HEK293 (cell line): Measurements from ENCODE around the gene TPCN2.

ENCODE experiments used
- CTCF ChIA-PET: fragments of 350-600 bp; formaldehyde crosslinking; extraction: SDS; loops from one replicate; lab custom pipeline; 2021; ENCODE audit warnings: antibody characterized with exemption; lab: Yijun Ruan, JAX
- POLR2A ChIA-PET: fragments of 300-600 bp; formaldehyde crosslinking; extraction: SDS; loops from one replicate; lab custom pipeline; 2020; ENCODE audit warnings: antibody characterized with exemption, inconsistent platforms; lab: Yijun Ruan, JAX
- H3K27ac ChIP-seq: fragments of 200-500 bp; sonication (Bioruptor generic); 2 replicates; pipeline ENCODE4 v1.5.1; 2014; ENCODE audit warnings: low read depth, low read length, control low read depth, inconsistent platforms; ENCODE audit errors: extremely low read depth
- H3K36me3 ChIP-seq, 2 experiments: fragments of 200-500 bp in 1 of 2; sonication (Bioruptor generic) in 1 of 2; 1 replicate in 1 of 2; 2 replicates in 1 of 2; pipeline ENCODE4 v1.5.1; 2014 to 2017; ENCODE audit warnings: inconsistent platforms in 2 of 2, low read length in 2 of 2; ENCODE audit not compliant: control insufficient read depth in 2 of 2, insufficient read depth in 1 of 2
- H3K4me1 ChIP-seq: fragments of 200-500 bp; sonication (Bioruptor generic); 2 replicates; pipeline ENCODE4 v1.5.1; 2014; ENCODE audit warnings: mild to moderate bottlenecking, low read length, inconsistent platforms; ENCODE audit not compliant: control insufficient read depth, insufficient read depth
- H3K4me3 ChIP-seq: 2 replicates; pipeline ENCODE4 v1.5.1; 2011; ENCODE audit warnings: low read depth, mild to moderate bottlenecking, control low read depth, low read length, moderate library complexity
- H3K9me3 ChIP-seq: fragments of 200-500 bp; sonication (Bioruptor generic); 2 replicates; pipeline ENCODE4 v1.5.1; 2014; ENCODE audit warnings: low read depth, low read length, inconsistent platforms; ENCODE audit not compliant: control insufficient read depth, insufficient read depth
- KLF8 ChIP-seq: fragments of 450-650 bp; formaldehyde crosslinking; IDR thresholded peaks from 2 replicates; pipeline ENCODE4 v1.5.1; 2016; ENCODE audit warnings: missing biosample characterization, missing genetic modification characterization
- PRDM6 ChIP-seq: fragments of 450-650 bp; formaldehyde crosslinking; IDR thresholded peaks from 2 replicates; pipeline ENCODE4 v1.5.1; 2017; ENCODE audit warnings: missing biosample characterization, missing genetic modification characterization
- ZNF2 ChIP-seq: fragments of 450-650 bp; formaldehyde crosslinking; IDR thresholded peaks from 2 replicates; pipeline ENCODE4 v1.5.1; 2016; ENCODE audit warnings: missing biosample characterization, missing genetic modification characterization
- ZNF280C ChIP-seq: fragments of 450-650 bp; formaldehyde crosslinking; IDR thresholded peaks from 2 replicates; pipeline ENCODE4 v1.5.1; 2016; ENCODE audit warnings: missing biosample characterization, missing genetic modification characterization
- ZNF558 ChIP-seq: fragments of 450-650 bp; formaldehyde crosslinking; IDR thresholded peaks from 2 replicates; pipeline ENCODE4 v1.5.1; 2016; ENCODE audit warnings: missing biosample characterization, missing genetic modification characterization
- ZNF580 ChIP-seq: fragments of 450-650 bp; formaldehyde crosslinking; IDR thresholded peaks from 2 replicates; pipeline ENCODE4 v1.5.1; 2016; ENCODE audit warnings: missing biosample characterization, missing genetic modification characterization
- ZNF623 ChIP-seq: fragments of 450-650 bp; formaldehyde crosslinking; IDR thresholded peaks from 2 replicates; pipeline ENCODE4 v1.5.1; 2016; ENCODE audit warnings: missing biosample characterization, missing genetic modification characterization
- TF ChIP-seq, protein P1 (sequence below): fragments of 450-650 bp; formaldehyde crosslinking; conservative IDR thresholded peaks from 2 replicates; pipeline ENCODE4 v1.5.1; 2016; ENCODE audit warnings: low read depth, missing biosample characterization, missing genetic modification characterization
- TF ChIP-seq, protein P2 (sequence below): fragments of 450-650 bp; formaldehyde crosslinking; IDR thresholded peaks from 2 replicates; pipeline ENCODE4 v1.5.1; 2016; ENCODE audit warnings: missing biosample characterization, missing genetic modification characterization, borderline replicate concordance

TPCN2 gene

DNA sequence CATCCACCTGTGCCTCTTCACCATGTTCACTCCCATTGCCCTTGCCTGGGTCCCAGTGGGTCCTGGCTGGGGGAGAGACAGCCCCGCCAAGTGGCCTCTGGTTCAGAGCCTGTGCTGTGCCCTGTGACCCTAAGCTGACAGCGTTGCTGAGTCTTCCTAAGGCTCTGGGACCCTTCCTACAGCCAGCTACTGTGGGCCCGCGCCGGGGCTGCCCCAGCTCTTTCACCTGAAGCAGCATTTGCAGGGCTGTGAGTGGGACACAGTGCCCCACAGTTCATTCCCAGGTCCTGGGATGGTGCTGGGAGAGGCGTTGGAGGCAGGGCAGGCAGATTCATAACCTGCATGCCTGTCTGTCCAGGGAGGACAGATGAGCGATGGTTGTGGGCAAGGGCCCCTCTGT lies 10.7 kb downstream of the TPCN2 start:
- Histone ChIP-seq H3K27ac (no peak overlapping the region), H3K4me3 (no peak overlapping the region), H3K4me1 (no peaks in the 10 kb centered on the region), H3K36me3 (peaks cover 0 to 46% of the 10 kb centered on the region in 2 experiments; a peak in 1 of 3 replicates), H3K9me3 (no peaks in the 10 kb centered on the region)
- POLR2A ChIA-PET: no interaction called here
- CTCF ChIA-PET: no interaction called here
- TF ChIP-seq KLF8 (no peak), ZNF558 (tag by site-specific recombination) (no peak), ZNF280C (tag by site-specific recombination) (no peak)
- TF ChIP-seq, protein P1, sequence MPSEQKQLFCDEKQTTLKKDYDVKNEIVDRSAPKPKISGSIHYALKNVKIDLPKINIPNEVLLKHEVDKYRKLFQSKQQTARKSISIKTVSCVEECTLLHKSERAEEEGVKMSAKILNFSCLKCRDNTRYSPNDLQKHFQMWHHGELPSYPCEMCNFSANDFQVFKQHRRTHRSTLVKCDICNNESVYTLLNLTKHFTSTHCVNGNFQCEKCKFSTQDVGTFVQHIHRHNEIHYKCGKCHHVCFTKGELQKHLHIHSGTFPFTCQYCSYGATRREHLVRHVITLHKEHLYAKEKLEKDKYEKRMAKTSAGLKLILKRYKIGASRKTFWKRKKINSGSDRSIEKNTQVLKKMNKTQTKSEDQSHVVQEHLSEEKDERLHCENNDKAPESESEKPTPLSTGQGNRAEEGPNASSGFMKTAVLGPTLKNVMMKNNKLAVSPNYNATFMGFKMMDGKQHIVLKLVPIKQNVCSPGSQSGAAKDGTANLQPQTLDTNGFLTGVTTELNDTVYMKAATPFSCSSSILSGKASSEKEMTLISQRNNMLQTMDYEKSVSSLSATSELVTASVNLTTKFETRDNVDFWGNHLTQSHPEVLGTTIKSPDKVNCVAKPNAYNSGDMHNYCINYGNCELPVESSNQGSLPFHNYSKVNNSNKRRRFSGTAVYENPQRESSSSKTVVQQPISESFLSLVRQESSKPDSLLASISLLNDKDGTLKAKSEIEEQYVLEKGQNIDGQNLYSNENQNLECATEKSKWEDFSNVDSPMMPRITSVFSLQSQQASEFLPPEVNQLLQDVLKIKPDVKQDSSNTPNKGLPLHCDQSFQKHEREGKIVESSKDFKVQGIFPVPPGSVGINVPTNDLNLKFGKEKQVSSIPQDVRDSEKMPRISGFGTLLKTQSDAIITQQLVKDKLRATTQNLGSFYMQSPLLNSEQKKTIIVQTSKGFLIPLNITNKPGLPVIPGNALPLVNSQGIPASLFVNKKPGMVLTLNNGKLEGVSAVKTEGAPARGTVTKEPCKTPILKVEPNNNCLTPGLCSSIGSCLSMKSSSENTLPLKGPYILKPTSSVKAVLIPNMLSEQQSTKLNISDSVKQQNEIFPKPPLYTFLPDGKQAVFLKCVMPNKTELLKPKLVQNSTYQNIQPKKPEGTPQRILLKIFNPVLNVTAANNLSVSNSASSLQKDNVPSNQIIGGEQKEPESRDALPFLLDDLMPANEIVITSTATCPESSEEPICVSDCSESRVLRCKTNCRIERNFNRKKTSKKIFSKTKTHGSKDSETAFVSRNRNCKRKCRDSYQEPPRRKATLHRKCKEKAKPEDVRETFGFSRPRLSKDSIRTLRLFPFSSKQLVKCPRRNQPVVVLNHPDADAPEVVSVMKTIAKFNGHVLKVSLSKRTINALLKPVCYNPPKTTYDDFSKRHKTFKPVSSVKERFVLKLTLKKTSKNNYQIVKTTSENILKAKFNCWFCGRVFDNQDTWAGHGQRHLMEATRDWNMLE (tag by site-specific recombination): no peak

DNA sequence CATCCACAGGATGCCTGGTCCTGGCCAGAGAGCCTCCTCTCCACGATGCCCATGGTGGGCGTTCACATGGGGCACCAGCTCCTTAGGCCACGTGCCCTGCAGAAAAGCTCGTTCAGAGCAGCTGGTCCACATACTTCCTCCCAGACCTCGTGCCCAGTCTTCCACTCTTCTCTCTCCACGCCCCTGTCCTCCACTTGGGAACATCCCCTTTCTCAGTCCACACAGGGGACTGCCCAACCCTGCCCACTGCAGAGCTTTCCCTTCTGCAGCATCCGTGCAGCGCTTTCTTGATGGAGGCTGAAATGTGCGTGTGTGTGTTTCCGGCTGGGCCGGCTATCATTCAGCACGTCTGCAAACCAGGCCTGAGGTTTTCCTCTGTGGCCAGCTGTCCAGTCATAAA lies 11.3 kb downstream of the TPCN2 start:
- Histone ChIP-seq H3K4me3 (no peak overlapping the region), H3K27ac (no peak overlapping the region), H3K4me1 (no peaks in the 10 kb centered on the region), H3K9me3 (no peaks in the 10 kb centered on the region), H3K36me3 (peaks cover 0 to 46% of the 10 kb centered on the region in 2 experiments; a peak in 2 of 3 replicates)
- POLR2A ChIA-PET: no interaction called here
- TF ChIP-seq ZNF2 (tag by site-specific recombination) (no peak), ZNF623 (no peak), ZNF580 (tag by site-specific recombination) (no peak), PRDM6 (no peak)
- TF ChIP-seq, protein P2, sequence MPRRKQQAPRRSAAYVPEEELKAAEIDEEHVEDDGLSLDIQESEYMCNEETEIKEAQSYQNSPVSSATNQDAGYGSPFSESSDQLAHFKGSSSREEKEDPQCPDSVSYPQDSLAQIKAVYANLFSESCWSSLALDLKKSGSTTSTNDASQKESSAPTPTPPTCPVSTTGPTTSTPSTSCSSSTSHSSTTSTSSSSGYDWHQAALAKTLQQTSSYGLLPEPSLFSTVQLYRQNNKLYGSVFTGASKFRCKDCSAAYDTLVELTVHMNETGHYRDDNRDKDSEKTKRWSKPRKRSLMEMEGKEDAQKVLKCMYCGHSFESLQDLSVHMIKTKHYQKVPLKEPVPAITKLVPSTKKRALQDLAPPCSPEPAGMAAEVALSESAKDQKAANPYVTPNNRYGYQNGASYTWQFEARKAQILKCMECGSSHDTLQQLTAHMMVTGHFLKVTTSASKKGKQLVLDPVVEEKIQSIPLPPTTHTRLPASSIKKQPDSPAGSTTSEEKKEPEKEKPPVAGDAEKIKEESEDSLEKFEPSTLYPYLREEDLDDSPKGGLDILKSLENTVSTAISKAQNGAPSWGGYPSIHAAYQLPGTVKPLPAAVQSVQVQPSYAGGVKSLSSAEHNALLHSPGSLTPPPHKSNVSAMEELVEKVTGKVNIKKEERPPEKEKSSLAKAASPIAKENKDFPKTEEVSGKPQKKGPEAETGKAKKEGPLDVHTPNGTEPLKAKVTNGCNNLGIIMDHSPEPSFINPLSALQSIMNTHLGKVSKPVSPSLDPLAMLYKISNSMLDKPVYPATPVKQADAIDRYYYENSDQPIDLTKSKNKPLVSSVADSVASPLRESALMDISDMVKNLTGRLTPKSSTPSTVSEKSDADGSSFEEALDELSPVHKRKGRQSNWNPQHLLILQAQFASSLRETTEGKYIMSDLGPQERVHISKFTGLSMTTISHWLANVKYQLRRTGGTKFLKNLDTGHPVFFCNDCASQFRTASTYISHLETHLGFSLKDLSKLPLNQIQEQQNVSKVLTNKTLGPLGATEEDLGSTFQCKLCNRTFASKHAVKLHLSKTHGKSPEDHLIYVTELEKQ: no peak
- CTCF ChIA-PET: no interaction called here
